HG02588 (cell line): Measurements from ENCODE around the gene HRH1.
"Not testable (repeated sequence)": the region's sequence is repeated elsewhere in the genome, so short reads cannot be mapped to it uniquely, and the experiment has no call there.

Source experiments
- ATAC-seq: cut with Tn5 transposase; IDR thresholded peaks from one replicate; pipeline ENCODE4 v1.9.1; 2021; ENCODE audit warnings: mild to moderate bottlenecking, moderate library complexity; ENCODE audit not compliant: unreplicated experiment

Gene HRH1, protein sequence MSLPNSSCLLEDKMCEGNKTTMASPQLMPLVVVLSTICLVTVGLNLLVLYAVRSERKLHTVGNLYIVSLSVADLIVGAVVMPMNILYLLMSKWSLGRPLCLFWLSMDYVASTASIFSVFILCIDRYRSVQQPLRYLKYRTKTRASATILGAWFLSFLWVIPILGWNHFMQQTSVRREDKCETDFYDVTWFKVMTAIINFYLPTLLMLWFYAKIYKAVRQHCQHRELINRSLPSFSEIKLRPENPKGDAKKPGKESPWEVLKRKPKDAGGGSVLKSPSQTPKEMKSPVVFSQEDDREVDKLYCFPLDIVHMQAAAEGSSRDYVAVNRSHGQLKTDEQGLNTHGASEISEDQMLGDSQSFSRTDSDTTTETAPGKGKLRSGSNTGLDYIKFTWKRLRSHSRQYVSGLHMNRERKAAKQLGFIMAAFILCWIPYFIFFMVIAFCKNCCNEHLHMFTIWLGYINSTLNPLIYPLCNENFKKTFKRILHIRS

DNA sequence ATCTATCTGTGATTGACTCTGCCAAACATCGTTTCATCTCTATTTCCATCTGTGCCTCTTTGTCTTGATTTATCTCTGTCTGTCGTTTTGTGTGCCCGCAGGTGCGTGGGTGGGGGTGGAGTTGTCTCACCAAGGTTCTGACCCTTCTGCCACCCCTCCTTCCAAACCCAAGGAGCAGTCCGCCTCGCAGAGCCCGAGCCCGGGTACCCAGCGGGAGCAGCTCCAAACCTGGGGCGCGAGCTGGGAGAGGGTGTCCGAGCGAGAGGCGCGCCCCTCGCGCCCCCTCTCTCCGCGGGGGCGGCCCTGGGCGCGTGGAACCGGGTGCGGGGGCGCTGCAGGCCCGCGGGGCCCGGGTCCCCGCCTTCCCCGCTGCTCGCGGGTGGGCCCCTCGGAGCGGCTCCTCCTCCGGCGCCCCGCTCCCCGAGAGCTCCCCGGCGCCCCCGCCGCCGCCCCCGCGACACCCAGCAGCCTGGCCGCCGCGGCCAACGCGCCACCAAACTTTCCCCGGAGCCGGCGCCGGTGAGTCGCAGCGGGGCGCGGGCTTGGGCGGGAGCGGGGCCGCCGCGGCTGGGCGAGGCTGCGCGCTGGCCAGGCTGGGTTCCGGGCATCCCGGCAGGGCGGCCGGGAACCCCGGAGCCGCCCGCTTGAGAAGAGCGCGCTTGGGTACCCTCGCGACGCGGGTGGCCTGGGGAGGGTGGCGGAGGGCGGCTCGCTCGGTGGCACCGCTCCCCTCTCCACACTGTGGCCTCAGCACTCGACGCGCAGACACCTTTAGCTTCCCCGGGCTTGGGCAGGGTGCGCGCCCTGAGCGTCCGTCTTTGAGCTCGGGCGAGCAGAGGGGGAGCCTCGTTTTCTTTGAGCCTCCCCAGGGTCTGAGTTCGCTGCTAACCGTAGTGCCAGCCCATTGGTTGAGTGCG lies at the start of gene HRH1:
Gene HRH1, plus strand, starts transcription at position 458 of the 917 bp plus-strand sequence. CDS start 104,545 bp downstream, outside the sequence.
- ATAC-seq = no peak

GRCh38 chr3:11113316-11113715 lies 41.0 kb upstream of the HRH1 start:
- not testable (repeated sequence) for ATAC-seq

GRCh38 chr3:11115548-11115947 lies 38.7 kb upstream of the HRH1 start:
- ATAC-seq = no peak

DNA sequence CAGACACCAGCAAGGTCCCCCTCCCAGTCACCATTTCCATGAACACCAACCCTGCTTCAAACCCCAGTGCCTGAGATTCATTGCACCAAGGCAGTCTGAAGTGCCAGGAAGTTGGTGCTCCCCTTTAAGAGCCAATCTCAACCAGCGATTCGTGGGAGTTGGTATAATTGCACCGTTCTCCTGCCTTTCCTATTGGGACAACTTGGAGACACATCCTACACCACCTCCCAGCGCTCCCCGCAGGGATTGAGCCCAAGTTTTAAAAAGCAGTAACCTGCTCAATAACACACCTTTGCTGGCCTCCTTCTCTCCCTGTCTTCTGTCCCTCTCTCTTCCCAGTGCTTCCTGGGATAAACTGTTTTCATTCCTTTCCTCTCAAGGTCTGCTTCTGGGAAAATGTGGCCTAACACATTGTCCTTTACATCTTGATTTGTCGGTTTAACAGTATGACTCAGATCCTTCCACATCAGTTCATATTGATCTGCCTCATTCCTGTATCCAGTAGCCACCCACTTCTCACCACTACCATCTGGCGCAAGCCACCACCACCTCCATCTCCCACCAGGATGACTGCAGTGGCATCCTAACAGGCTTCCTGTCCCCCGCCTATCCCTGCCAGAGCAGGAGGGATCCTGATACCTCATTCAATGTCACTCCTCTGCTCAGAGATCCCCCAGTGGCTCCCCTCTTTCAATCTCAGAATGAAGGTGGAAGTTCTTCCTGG lies 37.8 kb upstream of the HRH1 start:
- no peak for ATAC-seq

GRCh38 chr3:11117591-11117990 lies 36.7 kb upstream of the HRH1 start:
- no peak for ATAC-seq

DNA sequence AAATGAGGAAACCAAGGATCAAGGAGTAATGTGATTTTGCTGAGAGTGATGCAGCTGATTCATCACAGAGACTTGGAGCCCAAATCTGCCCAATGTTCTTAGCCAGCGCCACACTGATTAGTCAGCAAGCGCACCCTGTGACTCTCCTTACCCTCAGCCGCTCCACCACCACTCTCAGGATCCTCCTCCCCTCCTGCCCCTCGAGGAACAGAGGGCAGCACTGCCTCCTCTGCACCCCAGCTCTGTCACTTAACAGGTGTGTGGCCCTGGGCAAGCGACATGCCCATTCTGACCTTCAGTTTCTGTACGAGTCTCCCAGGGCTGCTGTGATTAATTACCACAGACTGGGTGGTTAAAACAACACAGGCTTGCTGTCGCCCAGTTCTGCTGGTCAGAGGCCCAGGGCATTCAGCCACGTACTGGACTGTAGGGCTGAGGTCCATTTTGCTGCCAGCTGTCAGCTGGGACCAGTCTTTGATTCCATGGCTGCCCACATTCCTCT lies 36.1 kb upstream of the HRH1 start:
- no peak for ATAC-seq

GRCh38 chr3:11120091-11120805 lies 34.0 kb upstream of the HRH1 start:
- no peak for ATAC-seq

GRCh38 chr3:11126653-11127052 lies 27.6 kb upstream of the HRH1 start:
- ATAC-seq = no peak

DNA sequence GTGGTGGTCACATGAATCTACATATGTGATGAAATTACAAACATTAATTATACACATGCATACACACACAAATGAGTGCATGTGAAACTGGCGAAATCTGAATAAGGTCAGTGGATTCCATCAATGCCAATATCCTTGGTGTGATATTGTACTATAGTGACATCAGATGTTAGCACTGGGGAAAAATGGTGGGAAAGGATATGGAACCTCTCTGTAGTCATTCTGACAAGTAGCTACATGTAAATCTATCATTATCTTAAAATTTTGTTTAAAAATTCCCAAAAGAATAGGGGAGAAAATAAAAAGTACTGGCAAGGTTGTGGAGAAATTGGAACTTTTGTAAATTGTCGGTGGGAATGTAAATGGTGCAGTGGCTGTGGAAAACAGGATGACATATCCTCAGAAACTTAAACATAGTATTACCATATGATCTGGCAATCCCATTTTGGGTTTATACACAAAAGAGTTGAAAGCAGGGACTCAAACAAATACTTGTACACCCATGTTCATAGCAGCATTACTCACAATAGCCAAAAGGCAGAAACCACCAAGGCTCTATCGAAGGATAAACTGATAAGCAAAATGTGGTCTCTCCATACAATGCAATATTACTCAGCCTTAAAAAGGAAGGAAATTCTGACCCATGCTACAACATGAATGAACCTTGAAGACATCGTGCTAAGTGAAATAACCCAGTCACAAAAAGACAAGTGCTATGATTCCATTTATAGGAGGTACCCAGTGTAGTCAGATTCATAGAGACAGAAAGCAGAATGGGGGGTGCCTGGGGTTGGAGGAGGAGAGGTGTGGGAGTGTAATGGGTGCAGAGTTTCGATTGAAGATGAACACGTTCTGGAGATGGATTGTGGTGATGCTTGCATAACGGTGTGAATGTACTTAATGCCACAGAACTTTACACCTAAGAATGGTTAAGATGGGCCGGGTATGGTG lies 25.3 kb upstream of the HRH1 start:
- ATAC-seq = no peak

DNA sequence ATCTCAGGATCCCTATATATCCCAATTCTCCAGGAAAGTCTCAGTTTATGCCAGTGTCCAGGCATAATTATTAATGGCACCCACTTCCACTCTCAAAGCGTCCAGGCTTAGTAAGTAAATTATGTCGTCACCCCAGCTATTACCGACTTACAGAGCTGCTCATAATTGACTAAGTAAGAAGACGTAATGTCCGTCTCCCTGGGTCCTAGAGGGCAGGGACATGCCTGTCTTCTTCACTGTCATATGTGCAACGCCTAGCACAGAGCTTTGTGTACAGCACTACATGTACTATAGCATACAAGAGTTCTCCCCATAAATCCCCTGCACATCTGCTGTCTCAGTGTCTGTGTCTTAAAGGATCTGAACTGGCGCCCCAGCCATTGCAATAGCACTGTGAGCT lies 23.9 kb upstream of the HRH1 start:
- no peak for ATAC-seq

GRCh38 chr3:11131371-11131770 lies 22.9 kb upstream of the HRH1 start:
- no peak for ATAC-seq

- not testable (repeated sequence) for ATAC-seq
Measured at GRCh38 chr3:11131886-11132285, 22.4 kb upstream of the HRH1 start.

DNA sequence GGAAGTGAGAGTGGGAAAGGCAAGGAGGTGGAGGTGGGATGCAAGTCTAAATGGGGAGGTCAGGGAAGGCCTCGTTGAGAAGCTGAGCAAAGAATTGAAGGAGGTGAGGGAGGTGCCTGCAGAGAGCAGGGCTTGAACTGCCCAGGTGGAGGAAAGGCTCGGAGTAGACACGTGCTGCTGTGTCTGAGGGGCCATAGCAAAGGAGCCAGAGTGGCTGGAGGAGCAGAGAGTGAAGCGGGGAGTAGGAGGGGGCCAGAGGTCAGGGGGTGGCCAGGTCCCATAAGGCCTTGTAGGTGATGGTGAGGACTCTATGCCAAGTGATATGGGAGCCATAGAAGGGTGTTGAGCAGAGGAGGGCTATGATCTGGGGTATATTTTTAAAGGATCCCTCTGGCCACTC lies 21.4 kb upstream of the HRH1 start:
- ATAC-seq = no peak

GRCh38 chr3:11134794-11135193 lies 19.5 kb upstream of the HRH1 start:
- no peak for ATAC-seq

- no peak for ATAC-seq
Measured at GRCh38 chr3:11136116-11136515, 18.2 kb upstream of the HRH1 start.

- no peak for ATAC-seq
Measured at GRCh38 chr3:11136830-11137626, 17.3 kb upstream of the HRH1 start.

GRCh38 chr3:11137627-11137959 lies 16.7 kb upstream of the HRH1 start:
- ATAC-seq = no peak

- ATAC-seq = no peak
Measured at GRCh38 chr3:11138371-11138770, 15.9 kb upstream of the HRH1 start.
